ENCODE measurements around the gene EZR. TPM values are rescaled to one million over a fixed set of nuclear protein-coding genes. Genes with fewer than 3 reads are reported as not detected.

The EZR gene
- total RNA-seq, 4 donors from 2014 or later = 201 to 515 (median 470) TPM

DNA sequence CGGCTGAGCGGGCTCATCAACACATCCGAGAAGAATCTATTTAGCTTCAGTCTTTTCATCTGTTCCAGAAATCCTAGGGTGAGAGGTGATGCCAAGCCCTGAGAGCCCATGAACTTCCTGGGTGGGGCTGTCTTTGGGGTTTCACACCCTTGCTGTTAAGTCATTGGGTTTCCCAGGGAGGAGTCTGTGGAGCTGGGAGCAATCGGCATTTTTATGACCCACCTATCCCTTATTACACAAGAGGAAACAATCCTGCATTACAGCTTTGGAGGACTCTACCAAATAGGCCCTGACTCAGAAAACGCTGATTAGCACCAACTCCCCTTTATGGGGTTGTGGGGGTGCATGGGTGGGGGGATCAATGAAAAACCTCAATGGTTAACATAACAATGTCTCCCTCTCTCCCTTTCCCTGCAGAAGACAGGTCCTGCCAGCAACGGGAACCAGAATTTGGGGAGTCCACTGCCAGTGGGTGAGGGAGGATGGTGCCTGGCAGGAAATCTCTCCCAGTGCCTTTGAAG lies 46.3 kb downstream of the EZR start:
- peak overlapping the region in 3 of 4 donors; percentile 61 to 91 (median 78) for H3K27ac ChIP-seq
- peaks cover 0 to 10% (median 0%) of the 10 kb centered on the region in 4 donors for H3K4me1 ChIP-seq
- DNase-seq = peak in 2 of 3 donors; percentile 62 to 83
- no peak for TF ChIP-seq CTCF (IDR thresholded peaks at IDR 0.05)
- no peaks in the 10 kb centered on the region for H3K9me3 ChIP-seq
- no peak overlapping the region for H3K4me3 ChIP-seq
- peaks cover 0 to 87% (median 7%) of the 10 kb centered on the region in 3 donors for H3K36me3 ChIP-seq
- H3K27me3 ChIP-seq = no peaks in the 10 kb centered on the region

GRCh38 chr6:158772172-158772571 lies 47.0 kb downstream of the EZR start:
- no peak overlapping the region for H3K4me3 ChIP-seq
- peaks cover 0 to 87% (median 7%) of the 10 kb centered on the region in 3 donors for H3K36me3 ChIP-seq
- TF ChIP-seq POLR2A (IDR thresholded peaks at IDR 0.05) (no peak), CTCF (IDR thresholded peaks at IDR 0.05) (no peak)
- H3K9me3 ChIP-seq = no peaks in the 10 kb centered on the region
- peak overlapping the region in 3 of 4 donors; percentile 23 to 91 (median 78) for H3K27ac ChIP-seq
- H3K4me1 ChIP-seq = peaks cover 0 to 10% (median 0%) of the 10 kb centered on the region in 4 donors
- H3K27me3 ChIP-seq = no peaks in the 10 kb centered on the region
- DNase-seq = no peak

DNA sequence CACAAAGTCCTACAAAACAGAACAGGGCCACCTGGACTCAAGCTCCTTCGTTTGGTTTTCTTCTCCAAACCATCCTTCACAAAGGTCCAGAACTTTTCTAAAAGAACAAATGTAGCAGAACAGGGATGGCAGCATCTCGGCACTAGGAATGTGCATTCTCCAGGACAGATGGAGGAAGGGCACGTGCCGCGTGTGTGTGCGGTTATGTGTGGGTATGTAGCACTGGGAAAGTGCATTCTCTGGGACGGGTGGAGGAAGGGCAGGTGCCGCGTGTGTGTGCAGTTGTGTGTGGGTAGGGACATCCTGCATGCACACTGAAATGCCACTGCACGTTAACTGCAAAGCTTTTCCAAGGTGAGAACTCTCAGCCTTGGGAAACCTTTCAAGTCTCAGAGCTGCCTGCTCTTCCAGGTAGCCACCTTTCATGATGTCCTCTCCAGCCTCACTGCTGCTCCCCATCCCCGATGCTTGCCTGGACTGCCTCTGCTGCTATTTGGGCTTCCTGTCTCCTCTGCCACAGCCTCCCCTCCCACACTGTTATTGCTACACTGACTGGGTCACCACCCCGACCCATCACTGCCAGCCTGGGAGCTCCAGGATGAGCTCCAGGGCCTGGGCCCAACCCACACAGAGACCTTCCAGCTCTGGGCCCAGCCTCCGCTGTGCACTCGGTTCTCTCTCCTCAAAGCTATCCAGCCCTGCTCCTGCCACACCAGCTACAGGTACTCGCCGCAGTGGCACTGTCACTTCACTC lies 47.6 kb downstream of the EZR start:
- Histone ChIP-seq H3K27me3 (no peaks in the 10 kb centered on the region), H3K36me3 (peaks cover 0 to 87% (median 7%) of the 10 kb centered on the region in 3 donors), H3K4me1 (peaks cover 0 to 10% (median 0%) of the 10 kb centered on the region in 4 donors), H3K27ac (peak overlapping the region in 2 of 4 donors; percentile 23 to 91), H3K9me3 (no peaks in the 10 kb centered on the region), H3K4me3 (no peak overlapping the region)
- TF ChIP-seq POLR2A (IDR thresholded peaks at IDR 0.05) (no peak), CTCF (IDR thresholded peaks at IDR 0.05) (no peak)
- no peak for DNase-seq

- no peak for DNase-seq
These were observed 48.4 kb downstream of the EZR start for GRCh38 chr6:158770533-158771330.

More at GRCh38 chr6:158770533-158771330, 48.4 kb downstream of the EZR start:
- peaks cover 0 to 87% (median 7%) of the 10 kb centered on the region in 3 donors for H3K36me3 ChIP-seq
- H3K27ac ChIP-seq = peak overlapping the region in 1 of 4 donors; percentile 91
- no peak for TF ChIP-seq CTCF (IDR thresholded peaks at IDR 0.05)
- TF ChIP-seq POLR2A (IDR thresholded peaks at IDR 0.05) = no peak
- no peaks in the 10 kb centered on the region for H3K9me3 ChIP-seq
- H3K27me3 ChIP-seq = no peaks in the 10 kb centered on the region
- H3K4me3 ChIP-seq = no peak overlapping the region
- H3K4me1 ChIP-seq = peaks cover 0 to 10% (median 0%) of the 10 kb centered on the region in 4 donors

All from Peyer's patch (tissue), 4 donors.